HG03575 (cell line): ENCODE measurements around the gene MYO7B.

Experiments used
- ATAC-seq: cut with Tn5 transposase; IDR thresholded peaks from one replicate; pipeline ENCODE4 v1.9.1; 2021; ENCODE audit not compliant: unreplicated experiment, insufficient number of reproducible peaks, low FRiP score; ENCODE audit errors: extremely low read depth

The MYO7B gene

DNA sequence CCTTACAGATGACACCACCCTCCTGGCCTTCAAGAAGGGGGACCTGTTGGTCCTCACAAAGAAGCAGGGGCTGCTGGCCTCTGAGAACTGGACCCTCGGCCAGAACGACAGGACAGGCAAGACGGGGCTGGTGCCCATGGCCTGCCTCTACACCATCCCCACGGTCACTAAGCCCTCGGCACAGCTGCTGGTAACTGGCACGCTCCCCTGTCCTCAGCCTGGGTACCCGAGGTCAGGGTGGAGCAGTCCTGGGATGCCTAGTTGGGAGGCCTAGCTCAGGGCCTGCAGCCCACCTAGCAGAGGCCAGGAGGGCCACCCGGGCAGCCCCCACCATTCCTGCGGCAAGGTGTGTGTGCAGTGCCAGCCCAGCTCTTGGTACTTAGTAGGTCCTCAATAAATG, 94.2 kb downstream of the MYO7B start:
- ATAC-seq: no peak

DNA sequence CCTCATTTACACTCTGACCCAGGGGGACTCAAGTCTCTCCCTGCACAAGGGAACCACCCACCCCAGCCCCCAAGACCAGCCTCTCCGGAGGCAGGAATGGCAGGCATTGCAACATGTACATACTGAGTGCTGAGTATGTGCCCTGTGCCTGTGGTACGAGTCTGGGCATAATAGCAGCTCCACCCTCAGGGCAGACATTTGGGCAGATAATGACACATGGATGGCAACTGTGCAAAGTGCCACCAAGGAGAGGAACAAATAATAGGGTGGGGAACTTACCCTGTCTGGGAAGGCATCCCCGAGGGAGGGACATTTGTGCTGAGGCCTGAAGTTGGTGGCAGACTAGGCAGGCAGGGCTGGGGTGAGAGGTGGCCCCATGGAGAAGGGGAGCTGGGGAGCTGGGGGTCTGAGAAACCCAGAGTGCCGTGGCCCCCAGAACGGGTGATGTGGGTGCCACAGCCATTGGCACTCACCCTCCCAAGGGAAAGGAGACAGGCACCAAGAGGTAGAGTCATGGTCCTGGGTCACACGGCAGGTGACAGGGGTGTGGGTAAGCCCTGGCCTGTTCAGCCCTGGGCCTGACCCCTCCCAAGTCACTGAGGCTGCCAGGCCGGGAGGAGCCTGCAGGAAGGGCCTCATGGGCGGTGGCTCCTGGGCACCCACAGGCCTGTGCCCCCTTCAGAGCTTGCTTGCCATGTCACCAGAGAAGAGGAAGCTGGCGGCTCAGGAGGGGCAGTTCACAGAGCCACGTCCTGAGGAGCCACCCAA, 94.8 kb downstream of the MYO7B start:
- no peak for ATAC-seq

DNA sequence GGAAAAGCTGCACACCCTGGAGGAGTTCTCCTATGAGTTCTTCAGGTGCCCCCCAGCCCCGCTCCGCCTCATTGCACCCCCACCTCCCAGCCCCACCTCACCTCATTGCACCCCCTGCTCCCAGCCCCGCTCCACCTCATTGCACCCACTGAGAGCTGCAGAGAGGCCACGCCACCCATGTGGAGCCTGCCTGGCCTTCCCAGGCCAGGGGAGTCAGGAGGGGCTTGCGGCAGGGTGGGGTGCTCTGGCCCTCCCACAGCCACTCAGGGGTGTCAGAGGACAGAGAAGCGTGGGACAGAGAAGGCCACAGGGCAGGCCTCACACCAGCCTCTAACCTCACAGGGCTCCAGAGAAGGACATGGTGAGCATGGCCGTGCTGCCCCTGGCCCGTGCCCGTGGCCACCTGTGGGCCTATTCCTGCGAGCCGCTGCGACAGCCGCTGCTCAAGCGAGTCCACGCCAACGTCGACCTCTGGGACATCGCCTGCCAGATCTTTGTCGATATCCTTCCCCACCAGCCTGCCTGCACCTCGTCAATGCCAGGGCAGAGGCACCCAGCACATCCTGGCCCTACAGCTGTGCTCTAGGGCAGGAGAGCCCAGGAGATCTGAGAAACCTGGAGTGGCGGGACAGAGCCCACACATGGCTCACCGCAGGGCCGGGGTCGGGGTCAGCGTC, 95.5 kb downstream of the MYO7B start:
- no peak for ATAC-seq

DNA sequence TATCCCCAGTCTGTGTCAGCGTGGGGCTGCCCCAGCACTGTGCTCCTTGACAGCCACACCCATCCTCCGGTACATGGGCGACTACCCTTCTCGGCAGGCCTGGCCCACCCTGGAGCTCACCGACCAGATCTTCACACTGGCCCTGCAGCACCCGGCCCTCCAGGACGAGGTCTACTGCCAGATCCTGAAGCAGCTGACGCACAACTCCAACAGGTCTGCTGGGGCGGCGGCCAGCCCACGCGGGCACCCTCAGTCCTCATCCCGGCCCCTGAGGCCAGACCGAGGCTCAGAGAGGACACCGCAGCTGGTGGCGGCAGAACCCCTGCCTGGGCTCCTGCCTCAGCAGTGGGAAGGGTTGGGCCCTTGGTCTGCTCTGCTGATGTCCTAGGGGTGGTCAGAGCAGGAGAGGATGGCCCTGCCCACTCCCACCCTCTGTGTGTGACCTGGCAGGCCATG, 96.1 kb downstream of the MYO7B start:
- no peak for ATAC-seq

DNA sequence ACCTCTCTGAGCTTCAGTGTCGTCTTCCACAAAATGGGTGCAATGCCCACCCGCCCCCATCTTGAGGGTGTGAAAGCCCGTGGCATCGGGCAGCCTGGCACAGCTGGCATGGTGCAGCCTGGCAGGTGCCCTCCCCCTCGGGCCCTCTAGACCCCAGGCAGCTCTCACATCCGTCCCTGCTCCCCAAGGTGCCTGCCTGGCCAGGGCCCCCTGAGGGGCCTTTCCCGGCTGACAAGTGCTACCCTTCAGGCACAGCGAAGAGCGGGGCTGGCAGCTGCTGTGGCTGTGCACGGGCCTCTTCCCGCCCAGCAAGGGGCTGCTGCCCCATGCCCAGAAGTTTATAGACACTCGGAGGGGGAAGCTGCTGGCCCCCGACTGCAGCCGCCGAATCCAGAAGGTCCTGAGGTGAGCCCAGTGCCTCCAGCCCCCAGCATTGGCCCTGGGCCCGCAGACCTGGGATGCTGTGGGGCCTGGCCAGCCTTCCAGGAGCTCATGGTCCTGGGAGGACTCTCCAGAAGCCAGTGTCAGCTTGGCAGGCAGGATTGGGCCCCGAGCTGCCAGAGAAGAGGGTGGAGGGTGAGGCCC, 96.6 kb downstream of the MYO7B start:
- ATAC-seq: no peak

DNA sequence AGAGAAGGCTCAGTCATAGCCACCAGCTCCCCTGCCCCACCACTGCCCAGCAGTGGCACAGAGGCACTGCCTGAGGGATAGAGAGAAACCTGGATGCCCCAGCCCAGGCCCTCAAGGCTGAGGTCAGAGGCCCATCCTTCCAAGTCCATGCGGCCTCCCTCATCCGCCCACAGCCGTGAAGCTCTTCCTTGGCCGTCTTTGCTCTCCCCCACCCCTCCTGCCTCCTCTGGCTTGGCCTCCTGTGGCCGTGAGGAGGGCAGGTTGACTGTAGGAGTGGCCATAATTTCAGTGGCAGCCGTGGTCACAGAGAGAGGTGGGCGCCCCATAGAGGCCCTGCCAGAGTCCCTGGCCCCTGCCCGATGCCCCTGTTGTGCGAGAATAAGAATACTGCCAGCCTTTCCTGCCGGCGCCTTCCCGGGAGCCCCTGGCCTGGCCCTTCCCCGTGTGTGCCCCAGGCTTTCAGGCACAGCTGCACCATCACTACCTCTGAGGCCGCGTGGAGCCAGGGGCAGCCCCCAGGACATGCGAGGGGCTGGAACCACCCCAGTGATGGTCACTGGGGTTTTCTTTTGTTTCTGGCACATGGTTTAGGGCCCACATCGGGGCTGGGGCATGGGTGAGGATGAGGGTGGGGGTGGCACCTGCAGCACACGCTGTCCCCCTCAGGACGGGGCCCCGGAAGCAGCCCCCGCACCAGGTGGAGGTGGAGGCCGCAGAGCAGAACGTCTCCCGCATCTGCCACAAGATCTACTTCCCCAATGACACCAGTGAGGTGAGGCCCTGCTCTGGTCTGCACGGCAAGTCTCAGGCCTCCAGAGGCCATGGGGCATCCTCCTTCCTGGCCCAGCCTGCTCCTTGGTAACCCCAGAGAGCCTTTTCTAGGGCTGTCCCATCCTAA, 97.4 kb downstream of the MYO7B start:
- no peak for ATAC-seq

DNA sequence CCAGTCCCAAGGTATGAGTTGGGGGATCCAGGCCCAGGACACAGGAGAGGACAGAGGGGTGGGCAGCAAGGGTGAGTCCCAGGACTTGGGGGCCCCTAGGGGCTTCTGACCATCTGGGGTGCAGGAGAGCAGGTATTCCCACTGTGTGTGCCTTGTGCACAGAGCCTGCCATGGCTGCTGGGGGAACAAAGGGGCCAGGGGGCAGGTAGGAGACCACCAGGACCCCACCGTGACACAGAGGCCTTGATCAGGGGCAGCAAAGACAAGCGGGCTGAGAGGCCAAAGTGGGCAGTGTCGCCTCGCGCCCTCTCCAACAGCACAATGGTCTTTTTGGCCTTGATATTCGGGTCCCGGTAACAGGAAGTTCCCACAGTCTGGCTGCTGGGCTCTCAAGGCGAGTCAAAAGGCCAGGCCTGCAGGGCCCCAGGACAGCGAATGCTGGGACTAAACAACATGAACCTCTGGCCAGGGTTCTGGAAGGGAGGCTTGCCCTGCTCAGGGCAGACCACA, 98.1 kb downstream of the MYO7B start:
- no peak for ATAC-seq

DNA sequence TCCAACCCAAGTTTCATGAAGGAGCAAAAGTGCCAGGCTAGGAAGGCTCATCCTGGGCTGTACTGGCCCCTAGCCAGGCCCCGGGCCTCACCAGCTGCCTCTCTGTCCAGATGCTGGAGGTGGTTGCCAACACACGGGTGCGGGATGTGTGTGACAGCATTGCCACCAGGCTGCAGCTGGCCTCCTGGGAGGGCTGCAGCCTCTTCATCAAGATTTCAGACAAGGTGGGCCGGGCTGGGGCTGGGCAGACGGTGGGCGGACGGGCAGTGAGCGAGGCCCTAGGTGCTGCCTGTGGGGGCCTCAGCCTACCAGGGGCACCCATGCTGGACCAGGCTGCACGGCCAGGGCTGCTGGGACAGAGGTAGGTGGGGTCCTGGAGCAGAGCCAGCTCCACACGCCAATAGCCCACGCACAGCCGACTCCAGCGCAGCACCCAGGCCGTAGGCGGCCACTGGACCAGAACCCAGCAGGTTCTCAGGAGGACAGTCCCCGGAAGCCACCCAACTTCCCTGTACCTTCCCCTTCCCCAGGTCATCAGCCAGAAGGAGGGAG, 98.7 kb downstream of the MYO7B start:
- ATAC-seq: no peak

DNA sequence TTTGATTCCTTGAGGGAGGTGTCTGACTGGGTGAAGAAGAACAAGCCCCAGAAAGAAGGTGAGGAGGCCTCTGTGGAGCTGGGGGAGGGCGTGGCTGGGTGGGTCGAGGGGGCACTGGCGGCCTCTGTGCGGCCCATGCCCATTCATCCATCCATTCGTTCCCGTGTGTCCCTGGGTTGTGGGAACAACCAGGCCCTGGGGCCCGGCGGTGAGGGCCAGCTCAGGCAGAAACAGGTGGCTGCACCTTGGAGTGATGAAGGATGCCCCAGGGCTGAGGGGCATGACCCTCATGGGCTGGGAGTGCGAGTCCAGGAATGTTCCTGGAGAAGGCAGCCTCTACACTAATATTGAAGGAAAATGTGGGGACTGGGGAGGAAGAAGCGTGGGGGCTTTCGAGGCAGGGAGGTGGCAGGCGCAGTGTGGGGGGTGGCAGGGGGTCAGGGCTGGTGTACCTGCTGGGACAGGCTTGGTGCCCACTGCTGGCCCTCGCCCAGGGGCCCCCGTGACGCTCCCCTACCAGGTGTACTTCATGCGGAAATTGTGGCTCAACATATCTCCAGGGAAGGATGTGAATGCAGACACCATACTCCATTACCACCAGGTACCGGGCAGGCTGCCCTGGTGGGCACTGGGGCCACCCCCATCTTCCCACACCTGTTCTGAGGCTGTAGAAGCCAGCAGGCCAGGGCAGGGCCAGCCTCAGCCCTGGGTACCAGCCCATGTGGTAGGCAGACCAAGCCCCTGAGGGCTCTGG, 99.3 kb downstream of the MYO7B start:
- no peak for ATAC-seq

DNA sequence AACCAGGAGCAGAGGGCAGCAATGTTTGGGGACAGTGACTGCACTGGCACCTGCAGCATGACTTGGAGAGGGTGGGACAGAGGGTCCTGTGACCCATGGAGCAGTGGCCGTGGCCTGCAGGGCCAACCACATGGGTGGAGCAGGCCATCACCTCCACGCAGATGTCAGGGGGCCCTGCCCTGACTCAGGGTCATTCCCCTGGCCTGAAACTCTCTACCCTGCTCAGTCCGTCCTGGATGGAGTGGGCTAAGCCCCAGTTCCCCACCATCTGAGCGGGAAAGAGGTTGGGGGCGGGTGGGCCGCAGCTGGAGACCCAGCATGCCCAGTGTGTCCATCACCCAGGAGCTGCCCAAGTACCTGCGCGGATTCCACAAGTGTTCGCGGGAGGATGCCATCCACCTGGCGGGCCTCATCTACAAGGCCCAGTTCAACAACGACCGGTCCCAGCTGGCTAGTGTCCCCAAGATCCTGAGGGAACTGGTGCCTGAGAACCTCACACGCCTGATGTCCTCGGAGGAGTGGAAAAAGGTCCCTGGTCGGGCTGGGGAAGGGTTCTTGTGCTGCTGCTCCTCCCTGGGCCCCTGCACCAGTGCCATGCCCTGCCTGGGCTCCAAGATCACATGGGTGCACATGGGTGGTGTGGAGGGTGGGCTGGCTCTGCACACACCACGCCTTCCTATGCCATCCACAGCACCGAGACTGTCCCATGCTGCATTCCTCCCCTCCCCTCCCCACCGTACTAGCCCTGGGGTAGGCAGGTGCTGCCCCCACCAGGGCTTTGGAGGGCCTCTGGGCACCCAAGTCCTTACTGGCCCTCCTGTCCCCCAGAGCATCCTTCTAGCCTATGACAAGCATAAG, 100.1 kb downstream of the MYO7B start:
- no peak for ATAC-seq

DNA sequence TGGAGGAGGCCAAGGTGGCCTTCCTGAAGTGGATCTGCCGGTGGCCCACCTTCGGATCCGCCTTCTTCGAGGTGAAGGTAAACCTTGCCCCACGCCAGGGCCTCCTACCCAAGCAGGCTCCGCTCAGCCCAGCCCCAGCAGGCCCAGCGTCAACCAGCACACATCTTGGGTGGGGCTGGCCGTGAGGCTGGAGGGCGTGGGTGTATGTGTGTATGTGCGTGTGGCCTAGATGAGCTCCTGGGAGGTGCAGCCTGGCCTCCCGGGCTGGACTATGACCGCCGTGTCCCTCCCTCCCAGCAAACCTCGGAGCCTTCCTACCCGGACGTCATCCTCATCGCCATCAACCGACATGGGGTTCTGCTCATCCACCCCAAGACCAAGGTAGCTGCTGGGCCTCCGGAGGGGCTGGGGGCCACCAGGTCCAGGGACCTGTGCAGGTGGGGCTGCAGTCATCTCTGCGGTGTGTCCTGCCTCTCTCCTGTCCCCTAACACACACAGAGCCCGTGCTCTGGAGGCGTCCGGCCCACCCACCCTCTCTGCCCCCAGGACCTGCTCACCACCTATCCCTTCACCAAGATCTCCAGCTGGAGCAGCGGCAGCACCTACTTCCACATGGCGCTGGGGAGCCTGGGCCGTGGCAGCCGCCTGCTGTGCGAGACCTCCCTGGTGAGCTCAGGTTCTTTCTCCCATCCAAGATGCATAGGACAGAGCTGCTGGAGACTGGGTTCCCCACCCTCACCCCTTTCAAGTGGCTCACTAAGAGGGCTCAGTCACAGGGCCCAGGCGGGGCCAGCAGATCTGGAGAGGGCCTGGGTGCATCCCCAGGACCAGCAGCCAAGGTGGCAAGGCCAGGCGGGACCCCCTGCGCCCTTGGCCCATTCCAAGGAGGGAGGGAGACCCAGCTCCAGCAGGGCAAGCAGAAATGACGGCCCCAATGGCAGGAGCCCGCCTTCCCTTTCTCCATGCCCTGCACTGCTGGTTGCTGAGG, 101.1 kb downstream of the MYO7B start:
- ATAC-seq: no peak

DNA sequence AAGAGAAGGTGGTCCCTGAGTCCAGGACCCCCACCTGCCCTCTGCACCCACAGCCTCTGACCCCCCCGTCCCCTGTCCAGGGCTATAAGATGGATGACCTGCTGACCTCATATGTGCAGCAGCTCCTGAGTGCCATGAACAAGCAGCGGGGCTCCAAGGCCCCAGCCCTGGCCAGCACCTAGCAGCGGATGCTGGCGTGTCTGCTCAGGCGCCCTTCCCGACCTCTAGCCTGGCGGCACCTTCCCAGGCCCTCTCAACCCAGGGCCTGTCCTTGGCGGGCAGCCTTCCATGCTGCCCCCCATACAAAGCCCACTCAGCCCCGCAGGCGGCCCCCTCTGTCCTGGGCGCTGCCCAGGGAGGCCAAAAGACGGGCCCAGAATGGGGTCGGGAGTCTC, 101.8 kb downstream of the MYO7B start:
- no peak for ATAC-seq

DNA sequence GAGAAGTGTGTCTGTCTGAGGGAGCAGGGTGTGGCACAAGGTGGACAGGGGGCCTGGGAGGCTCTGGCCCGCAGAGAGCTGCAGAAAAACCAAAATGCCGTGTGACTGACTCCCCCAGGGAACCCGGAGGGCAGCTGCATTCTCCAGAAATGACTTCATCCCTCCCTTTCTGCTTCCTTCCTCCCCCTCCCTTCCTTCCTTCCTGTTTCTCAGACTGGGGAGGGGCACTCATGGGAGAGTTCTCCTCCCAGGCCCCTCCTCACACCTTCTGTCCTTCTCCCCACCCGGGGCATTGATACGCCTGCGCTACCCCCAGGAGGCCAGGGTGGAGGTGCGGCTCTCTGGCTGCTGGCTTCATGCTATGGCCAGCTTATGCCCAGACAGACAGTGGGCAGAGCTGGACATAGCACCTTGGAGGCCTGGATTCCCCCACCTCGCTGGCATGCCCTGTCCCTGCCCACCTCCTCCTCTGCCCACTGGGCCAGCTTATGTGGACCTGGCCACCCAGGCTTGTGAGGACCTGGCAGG, 102.3 kb downstream of the MYO7B start:
- no peak for ATAC-seq

DNA sequence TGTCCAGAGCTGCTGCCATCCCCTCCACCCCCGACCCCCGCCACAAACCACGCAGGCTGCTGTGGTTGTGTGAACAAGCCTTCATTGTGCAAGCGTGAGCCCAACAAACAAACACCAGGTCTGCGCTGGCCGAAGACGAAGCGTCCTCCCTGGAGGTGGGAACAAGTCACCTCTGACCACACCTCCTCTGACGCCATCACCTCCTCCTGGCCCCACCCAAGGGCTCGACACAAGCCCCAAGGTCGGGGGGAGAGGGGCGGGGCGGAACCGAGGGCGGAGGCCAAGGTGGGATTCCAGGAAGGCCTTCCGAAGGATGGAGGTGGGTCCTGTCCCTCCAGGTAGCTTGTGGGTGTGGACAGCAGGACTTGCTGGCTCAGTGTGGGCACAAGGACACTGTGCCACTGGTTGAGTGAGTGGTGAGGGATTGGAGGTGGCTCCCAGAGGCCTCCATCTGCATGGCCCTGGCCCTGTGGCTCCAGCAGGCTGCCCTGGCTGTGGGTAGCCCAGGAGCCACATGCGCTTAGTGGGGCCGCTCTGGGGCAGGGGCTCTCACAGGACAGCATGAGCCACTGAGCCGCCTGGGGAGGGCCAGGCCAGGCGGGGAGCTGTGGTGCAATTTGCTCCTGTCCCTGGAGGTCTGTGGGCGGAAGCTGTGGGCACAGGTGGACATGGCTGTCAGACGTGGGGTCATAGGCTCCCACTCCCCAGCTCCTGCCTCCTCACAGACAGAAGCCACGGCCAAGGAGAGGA, 103.1 kb downstream of the MYO7B start:
- no peak for ATAC-seq

DNA sequence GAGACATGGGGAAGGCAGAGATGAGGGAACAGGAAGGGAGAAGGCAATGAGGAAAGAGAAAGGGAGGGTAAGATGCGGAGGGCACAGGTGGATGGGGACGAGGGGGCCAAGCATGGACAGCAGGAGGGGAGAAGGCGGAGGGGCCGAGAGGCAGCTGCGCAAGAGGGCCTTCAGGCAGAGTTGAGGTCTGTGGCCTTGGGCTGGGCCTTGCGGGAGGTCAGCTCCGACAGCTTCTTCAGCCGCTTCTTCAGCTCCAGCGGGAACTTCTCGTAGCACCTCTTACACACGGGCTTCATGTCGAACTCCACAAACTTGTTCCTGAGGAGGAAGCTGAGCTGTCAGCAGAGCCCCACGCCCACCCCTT, 103.6 kb downstream of the MYO7B start:
- ATAC-seq: no peak
